Activated CD8-positive, alpha-beta memory T cell treated with anti-CD3 and anti-CD28 coated beads, Interleukin-2, amount 10 ng/mL, durations not matched to agents 7 days and 5 days (primary cell): Measurements from ENCODE around the gene SURF1. TPM values are rescaled to one million over a fixed set of nuclear protein-coding genes. Genes with fewer than 3 reads are reported as not detected.
"Not testable (repeated sequence)": the region's sequence is repeated elsewhere in the genome, so short reads cannot be mapped to it uniquely, and the experiment has no call there.

Source experiments
- ATAC-seq: fragments of 150-1000 bp; cut with Tn5 transposase; one replicate; pipeline ENCODE4 v1.10.0; 2021; ENCODE audit warnings: moderate library complexity
- CTCF ChIA-PET: fragments of 350-600 bp; sonication (Branson Sonifier 250); formaldehyde crosslinking; loops from one replicate; lab custom pipeline; 2021; ENCODE audit warnings: antibody characterized with exemption; lab: Charles Lee
- DNase-seq: peaks from one replicate; pipeline ENCODE4 v3.0.0-alpha.2; 2020
- H3K27ac Mint-ChIP-seq: one replicate; pipeline ENCODE4 v1.8.0; 2021; ENCODE audit warnings: mild to moderate bottlenecking, mixed read lengths
- H3K27me3 Mint-ChIP-seq: one replicate; pipeline ENCODE4 v1.8.0; 2021; ENCODE audit warnings: mixed read lengths
- H3K36me3 Mint-ChIP-seq: one replicate; pipeline ENCODE4 v1.8.0; 2021; ENCODE audit warnings: mild to moderate bottlenecking, mixed read lengths
- H3K4me1 Mint-ChIP-seq: one replicate; pipeline ENCODE4 v1.8.0; 2021; ENCODE audit warnings: mixed read lengths
- H3K4me3 Mint-ChIP-seq: one replicate; pipeline ENCODE4 v1.8.0; 2021; ENCODE audit warnings: mild to moderate bottlenecking, moderate library complexity, mixed read lengths
- H3K9me3 Mint-ChIP-seq: one replicate; pipeline ENCODE4 v1.8.0; 2022; ENCODE audit warnings: low read depth, mixed read lengths
- total RNA-seq, 2 experiments: library from RNA; stranded (reverse); gene quantifications; one replicate each; pipeline ENCODE4 v1.2.3, GENCODE V29; 2021

Gene SURF1
- total RNA-seq, 2 experiments from 2014 or later: 35.4 to 35.6 TPM

GRCh38 chr9:133333566-133333965 lies 22.7 kb downstream of the SURF1 start:
- Mint-ChIP-seq H3K27ac (no peak overlapping the region), H3K4me1 (peaks cover 34% of the 10 kb centered on the region), H3K4me3 (no peak overlapping the region), H3K27me3 (no peaks in the 10 kb centered on the region), H3K36me3 (peaks cover 28% of the 10 kb centered on the region), H3K9me3 (no peaks in the 10 kb centered on the region)
- CTCF ChIA-PET: interaction anchor here (1.2 to 2.4 kb wide), 3 partner anchors 14 to 147 kb away, joined by 3 to 6 read pairs (median 3); partner anchors contain the start of genes MED22 and RPL7A
- DNase-seq (peak; percentile 35), ATAC-seq (no peak)

GRCh38 chr9:133333011-133333410 lies 23.3 kb downstream of the SURF1 start:
- H3K4me3 Mint-ChIP-seq: no peak overlapping the region
- H3K4me1 Mint-ChIP-seq: peaks cover 34% of the 10 kb centered on the region
- peak; percentile 36 for DNase-seq
- H3K36me3 Mint-ChIP-seq: peaks cover 28% of the 10 kb centered on the region
- no peaks in the 10 kb centered on the region for H3K27me3 Mint-ChIP-seq
- ATAC-seq: no peak
- H3K9me3 Mint-ChIP-seq: no peaks in the 10 kb centered on the region
- H3K27ac Mint-ChIP-seq: no peak overlapping the region
- CTCF ChIA-PET: interaction anchor here (1.2 to 2.4 kb wide), 2 partner anchors 15 to 146 kb away, joined by 3 to 6 read pairs; partner anchors contain the start of genes MED22 and RPL7A

GRCh38 chr9:133332381-133332730 lies 23.9 kb downstream of the SURF1 start:
- ATAC-seq (no peak), DNase-seq (no peak)
- no peak overlapping the region for H3K4me3 Mint-ChIP-seq
- H3K36me3 Mint-ChIP-seq: peaks cover 28% of the 10 kb centered on the region
- peaks cover 34% of the 10 kb centered on the region for H3K4me1 Mint-ChIP-seq
- H3K27me3 Mint-ChIP-seq: no peaks in the 10 kb centered on the region
- H3K9me3 Mint-ChIP-seq: no peaks in the 10 kb centered on the region
- H3K27ac Mint-ChIP-seq: no peak overlapping the region
- CTCF ChIA-PET: interaction anchor here (1.2 to 2.4 kb wide), 2 partner anchors 16 to 146 kb away, joined by 3 to 6 read pairs; partner anchors contain the start of genes MED22 and RPL7A

GRCh38 chr9:133331641-133332380 lies 24.5 kb downstream of the SURF1 start:
- Mint-ChIP-seq H3K4me3 (no peak overlapping the region), H3K27ac (no peak overlapping the region), H3K27me3 (no peaks in the 10 kb centered on the region), H3K4me1 (peaks cover 32% of the 10 kb centered on the region), H3K9me3 (no peaks in the 10 kb centered on the region), H3K36me3 (peaks cover 28% of the 10 kb centered on the region)
- no peak for ATAC-seq
- CTCF ChIA-PET: interaction anchor here (2.4 kb wide), 1 partner anchor 145 kb away, joined by 6 read pairs; no protein-coding TSS in a partner anchor
- DNase-seq: no peak

GRCh38 chr9:133331221-133331620 lies 25.1 kb downstream of the SURF1 start:
- no peak overlapping the region for H3K4me3 Mint-ChIP-seq
- ATAC-seq (no peak), DNase-seq (no peak)
- no peaks in the 10 kb centered on the region for H3K27me3 Mint-ChIP-seq
- CTCF ChIA-PET: interaction anchor here (1.4 to 2.7 kb wide), 4 partner anchors 91 to 155 kb away, joined by 4 to 11 read pairs (median 10); no protein-coding TSS in a partner anchor
- peaks cover 26% of the 10 kb centered on the region for H3K4me1 Mint-ChIP-seq
- no peaks in the 10 kb centered on the region for H3K9me3 Mint-ChIP-seq
- H3K27ac Mint-ChIP-seq: no peak overlapping the region
- H3K36me3 Mint-ChIP-seq: peaks cover 27% of the 10 kb centered on the region

GRCh38 chr9:133329306-133330156 lies 26.8 kb downstream of the SURF1 start:
- not testable (repeated sequence) for ATAC-seq, H3K9me3 Mint-ChIP-seq, H3K27me3 Mint-ChIP-seq, DNase-seq, H3K4me3 Mint-ChIP-seq, H3K27ac Mint-ChIP-seq
- peaks cover 13% of the 10 kb centered on the region for H3K4me1 Mint-ChIP-seq
- CTCF ChIA-PET: interaction anchor here (0.8 to 2.7 kb wide), 13 partner anchors 9 to 157 kb away, joined by 3 to 11 read pairs (median 4); partner anchors contain the start of genes SURF1 and SURF2
- peaks cover 22% of the 10 kb centered on the region for H3K36me3 Mint-ChIP-seq

GRCh38 chr9:133327834-133328484 lies 28.3 kb downstream of the SURF1 start:
- DNase-seq (no peak), ATAC-seq (no peak)
- Mint-ChIP-seq H3K9me3 (no peaks in the 10 kb centered on the region), H3K27me3 (no peaks in the 10 kb centered on the region), H3K36me3 (peaks cover 17% of the 10 kb centered on the region), H3K4me3 (no peak overlapping the region), H3K27ac (no peak overlapping the region), H3K4me1 (peaks cover 1% of the 10 kb centered on the region)
- CTCF ChIA-PET: interaction anchor here (0.6 kb wide), 1 partner anchor 27 kb away, joined by 3 read pairs; no protein-coding TSS in a partner anchor

- H3K4me1 Mint-ChIP-seq, H3K9me3 Mint-ChIP-seq, CTCF ChIA-PET, DNase-seq, H3K27ac Mint-ChIP-seq, H3K4me3 Mint-ChIP-seq, ATAC-seq, H3K27me3 Mint-ChIP-seq: not testable (repeated sequence)
- H3K36me3 Mint-ChIP-seq: peaks cover 11% of the 10 kb centered on the region
These were observed 29.3 kb downstream of the SURF1 start for GRCh38 chr9:133327021-133327420.

- no peak for ATAC-seq
- DNase-seq: no peak
- Mint-ChIP-seq H3K4me1 (no peaks in the 10 kb centered on the region), H3K27me3 (no peaks in the 10 kb centered on the region), H3K4me3 (no peak overlapping the region), H3K36me3 (no peaks in the 10 kb centered on the region), H3K27ac (no peak overlapping the region), H3K9me3 (no peaks in the 10 kb centered on the region)
- CTCF ChIA-PET: interaction anchor here (1.6 kb wide), 1 partner anchor 10 kb away, joined by 3 read pairs; no protein-coding TSS in a partner anchor
These were observed 32.1 kb downstream of the SURF1 start for GRCh38 chr9:133323991-133324703.

GRCh38 chr9:133323211-133323610 lies 33.1 kb downstream of the SURF1 start:
- CTCF ChIA-PET: no interaction called here
- Mint-ChIP-seq H3K36me3 (no peaks in the 10 kb centered on the region), H3K27ac (no peak overlapping the region), H3K4me3 (no peak overlapping the region), H3K9me3 (no peaks in the 10 kb centered on the region), H3K4me1 (no peaks in the 10 kb centered on the region), H3K27me3 (no peaks in the 10 kb centered on the region)
- DNase-seq (no peak), ATAC-seq (no peak)

GRCh38 chr9:133322701-133323100 lies 33.6 kb downstream of the SURF1 start:
- H3K4me1 Mint-ChIP-seq: no peaks in the 10 kb centered on the region
- CTCF ChIA-PET: no interaction called here
- H3K4me3 Mint-ChIP-seq: no peak overlapping the region
- no peaks in the 10 kb centered on the region for H3K27me3 Mint-ChIP-seq
- no peak for DNase-seq
- no peak overlapping the region for H3K27ac Mint-ChIP-seq
- ATAC-seq: no peak
- no peaks in the 10 kb centered on the region for H3K9me3 Mint-ChIP-seq
- no peaks in the 10 kb centered on the region for H3K36me3 Mint-ChIP-seq

- H3K4me1 Mint-ChIP-seq: no peaks in the 10 kb centered on the region
- CTCF ChIA-PET: no interaction called here
These were observed 34.8 kb downstream of the SURF1 start for GRCh38 chr9:133321411-133321935.

More at GRCh38 chr9:133321411-133321935, 34.8 kb downstream of the SURF1 start:
- H3K36me3 Mint-ChIP-seq: no peaks in the 10 kb centered on the region
- no peaks in the 10 kb centered on the region for H3K9me3 Mint-ChIP-seq
- DNase-seq (no peak), ATAC-seq (no peak)
- no peak overlapping the region for H3K4me3 Mint-ChIP-seq
- H3K27ac Mint-ChIP-seq: no peak overlapping the region
- no peaks in the 10 kb centered on the region for H3K27me3 Mint-ChIP-seq
